Myocyte (in vitro differentiated cells): ENCODE results near the gene MPO. TPM values are rescaled to one million over a fixed set of nuclear protein-coding genes. Genes with fewer than 3 reads are reported as not detected.
A peak's percentile ranks its signal among the peaks of the same experiment; 100 is the strongest.

ENCODE experiments used
- DNase-seq: peaks from one replicate; pipeline ENCODE4 v3.0.0-alpha.2; 2012; ENCODE audit warnings: low read depth
- total RNA-seq: library from RNA; depleted of rRNA; stranded (reverse); fragments of >200 nt; gene quantifications from 2 replicates; pipeline ENCODE4 v1.2.3, GENCODE V29; 2014

The MPO gene
- total RNA-seq, 1 donor from 2014 or later: 0.05 TPM

- DNase-seq: no peak
These were observed 38.7 kb upstream of the MPO start for GRCh38 chr17:58319173-58320162.

- DNase-seq: no peak
These were observed 38.0 kb upstream of the MPO start for GRCh38 chr17:58318627-58319172.

- no peak for DNase-seq
These were observed 37.3 kb upstream of the MPO start for GRCh38 chr17:58318065-58318481.

GRCh38 chr17:58317421-58318064, 36.8 kb upstream of the MPO start:
- peak; percentile 64 for DNase-seq

GRCh38 chr17:58316260-58316960, 35.7 kb upstream of the MPO start:
- no peak for DNase-seq

- DNase-seq: no peak
These were observed 35.0 kb upstream of the MPO start for GRCh38 chr17:58315750-58316149.

GRCh38 chr17:58315281-58315711, 34.6 kb upstream of the MPO start:
- no peak for DNase-seq

- DNase-seq: no peak
These were observed 33.9 kb upstream of the MPO start for GRCh38 chr17:58314706-58315015.

- DNase-seq: no peak
These were observed 33.3 kb upstream of the MPO start for GRCh38 chr17:58313815-58314705.

- DNase-seq: no peak
These were observed 32.1 kb upstream of the MPO start for GRCh38 chr17:58312829-58313228.

GRCh38 chr17:58312021-58312630, 31.4 kb upstream of the MPO start:
- no peak for DNase-seq

- DNase-seq: no peak
These were observed 30.7 kb upstream of the MPO start for GRCh38 chr17:58311429-58311894.

- DNase-seq: no peak
These were observed 30.0 kb upstream of the MPO start for GRCh38 chr17:58310511-58311428.

GRCh38 chr17:58309918-58310259, 29.2 kb upstream of the MPO start:
- no peak for DNase-seq

- DNase-seq: no peak
These were observed 28.5 kb upstream of the MPO start for GRCh38 chr17:58308985-58309917.

GRCh38 chr17:58308173-58308984, 27.6 kb upstream of the MPO start:
- DNase-seq: peak; percentile 1
